Stimulated activated CD8-positive, alpha-beta memory T cell treated with anti-CD3 and anti-CD28 coated beads, Interleukin-15, amount 100 ng/mL, for 24 hours (primary cell): ENCODE measurements around the gene TAS2R31.
"Not testable (repeated sequence)": the region's sequence is repeated elsewhere in the genome, so short reads cannot be mapped to it uniquely, and the experiment has no call there.

Experiments
- DNase-seq: peaks from one replicate; pipeline ENCODE4 v3.0.0-alpha.2; 2020; ENCODE audit warnings: low read depth

Gene TAS2R31

DNA sequence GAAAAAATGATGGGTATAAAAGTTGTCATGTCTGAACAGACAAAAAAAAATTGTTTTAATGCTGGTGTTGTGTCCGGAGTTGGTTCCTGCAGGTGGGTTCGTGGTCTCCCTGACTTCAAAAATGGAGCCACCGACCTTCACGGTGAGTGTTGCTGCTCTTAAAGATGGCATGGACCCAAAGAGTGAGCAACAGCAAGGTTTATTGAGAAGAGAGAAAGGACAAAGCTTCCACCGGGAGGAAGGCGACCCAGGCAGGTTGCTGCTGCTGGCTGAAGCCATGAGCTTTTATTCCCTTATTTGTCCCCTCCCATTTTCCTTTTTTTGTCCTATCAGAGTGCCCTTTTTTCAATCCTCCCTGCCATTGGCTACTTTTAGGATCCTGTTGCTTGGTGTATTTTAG, at the start of gene TAS2R31:
TAS2R31 (minus strand) TSS at position 101 of the 400 bp plus-strand sequence; CDS start at position 29, 72 bp downstream.
- DNase-seq: no peak

- DNase-seq: no peak
Observed at GRCh38 chr12:11078246-11078645, 47.0 kb upstream of the TAS2R31 start.

- no peak for DNase-seq
Observed at GRCh38 chr12:11075642-11076041, 44.4 kb upstream of the TAS2R31 start.

DNA sequence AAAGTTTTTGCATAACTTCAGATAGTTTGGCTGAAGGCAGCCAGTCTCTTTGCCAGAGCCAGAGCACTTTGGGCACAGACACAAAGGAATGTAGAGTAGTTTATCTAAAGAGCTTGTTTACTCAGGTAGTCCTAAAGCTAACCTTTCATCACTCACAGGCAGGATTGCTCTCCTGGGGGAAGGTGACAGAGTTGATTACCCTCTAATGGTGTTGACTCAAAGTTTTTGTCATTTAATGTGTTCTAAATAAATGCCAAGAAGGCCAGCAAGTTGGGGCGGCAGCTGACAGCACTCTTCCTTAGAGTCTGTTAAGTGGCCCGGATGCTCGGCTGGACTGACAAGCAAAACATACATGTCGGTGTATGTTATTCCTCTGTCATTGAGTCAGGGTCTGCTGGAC, 40.2 kb upstream of the TAS2R31 start:
- DNase-seq: no peak

GRCh38 chr12:11070999-11071398, 39.8 kb upstream of the TAS2R31 start:
- no peak for DNase-seq

- no peak for DNase-seq
Observed at GRCh38 chr12:11069854-11070365, 38.7 kb upstream of the TAS2R31 start.

GRCh38 chr12:11067514-11067913, 36.3 kb upstream of the TAS2R31 start:
- DNase-seq: no peak

GRCh38 chr12:11062194-11062593, 31.0 kb upstream of the TAS2R31 start, which contains the start of gene TAS2R46:
Gene TAS2R46 (minus strand): TSS chr12:11062294. CDS start chr12:11062294, 0 bp downstream.
- DNase-seq: not testable (repeated sequence)

DNA sequence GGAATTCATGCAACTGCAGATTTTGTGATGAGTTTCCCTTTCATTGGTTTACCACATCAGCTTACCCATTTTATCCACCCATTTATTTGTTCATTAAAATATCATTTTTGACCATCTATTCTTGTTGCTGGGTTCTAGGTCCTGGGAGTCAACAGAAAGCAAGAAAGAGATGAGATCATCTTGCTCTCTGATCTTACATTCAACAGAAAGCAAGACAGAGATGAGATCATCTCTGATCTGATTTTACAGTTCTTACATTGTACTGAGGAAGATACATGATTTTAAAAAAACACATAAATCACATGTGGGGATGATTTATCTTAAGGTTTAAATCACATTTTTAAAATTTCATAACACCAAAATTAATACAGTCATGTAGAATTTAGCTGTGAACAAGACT, 28.6 kb upstream of the TAS2R31 start:
- no peak for DNase-seq

DNA sequence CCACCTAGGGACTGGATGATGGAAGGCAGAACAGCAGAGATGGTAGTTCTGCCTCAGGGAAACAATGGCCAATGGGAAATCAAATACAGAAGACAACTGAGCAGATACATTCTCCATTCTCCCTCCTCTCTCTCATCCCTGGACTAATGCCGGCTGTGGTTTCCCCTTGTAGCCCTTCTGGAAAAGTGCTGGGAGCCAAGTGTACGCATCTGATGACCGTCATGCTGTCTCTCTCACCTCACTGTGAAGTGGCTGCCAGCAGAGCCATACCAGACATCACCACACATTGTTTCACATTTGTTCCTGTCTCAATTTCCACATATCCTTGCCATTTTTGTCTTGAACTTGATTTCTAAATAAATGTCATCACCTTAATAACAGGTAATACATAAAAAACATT, 27.8 kb upstream of the TAS2R31 start:
- no peak for DNase-seq

GRCh38 chr12:11055306-11055705, 24.1 kb upstream of the TAS2R31 start:
- DNase-seq: no peak

GRCh38 chr12:11049806-11050531, 18.8 kb upstream of the TAS2R31 start:
- not testable (repeated sequence) for DNase-seq

DNA sequence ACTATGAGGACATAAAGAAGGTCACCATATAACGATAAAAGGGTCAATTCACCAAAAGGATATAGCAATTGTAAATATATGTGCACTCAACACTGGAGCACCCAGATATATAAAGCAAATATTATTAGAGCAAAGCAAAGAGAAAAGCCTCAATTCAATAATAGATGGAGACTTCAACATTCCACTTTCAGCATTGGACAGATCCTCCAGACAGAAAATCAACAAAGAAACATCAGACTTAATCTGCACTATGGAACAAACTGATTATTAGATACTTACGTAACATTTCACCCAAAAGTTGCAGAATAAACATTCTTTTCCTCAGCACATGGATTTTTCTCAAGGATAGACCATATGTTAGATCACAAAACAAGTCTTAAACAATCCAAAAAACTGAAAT, 10.2 kb upstream of the TAS2R31 start:
- not testable (repeated sequence) for DNase-seq

DNA sequence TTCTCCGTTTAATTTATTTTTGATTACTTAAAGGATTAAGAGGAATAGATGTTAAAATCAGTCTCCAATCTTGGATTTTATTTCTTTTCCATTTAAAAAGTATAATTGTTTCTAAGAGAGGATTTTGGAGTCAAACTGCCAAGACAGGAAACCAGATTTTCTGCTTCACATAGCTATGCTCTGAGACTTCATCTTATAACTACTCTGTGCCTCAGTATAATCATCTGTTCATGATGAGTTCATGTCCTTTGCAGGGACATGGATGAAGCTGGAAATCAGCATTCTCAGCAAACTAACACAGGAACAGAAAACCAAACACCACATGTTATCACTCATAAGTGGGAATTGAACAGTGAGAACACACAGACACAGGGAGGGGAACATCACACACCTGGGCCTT, 9.0 kb upstream of the TAS2R31 start:
- DNase-seq: no peak

DNA sequence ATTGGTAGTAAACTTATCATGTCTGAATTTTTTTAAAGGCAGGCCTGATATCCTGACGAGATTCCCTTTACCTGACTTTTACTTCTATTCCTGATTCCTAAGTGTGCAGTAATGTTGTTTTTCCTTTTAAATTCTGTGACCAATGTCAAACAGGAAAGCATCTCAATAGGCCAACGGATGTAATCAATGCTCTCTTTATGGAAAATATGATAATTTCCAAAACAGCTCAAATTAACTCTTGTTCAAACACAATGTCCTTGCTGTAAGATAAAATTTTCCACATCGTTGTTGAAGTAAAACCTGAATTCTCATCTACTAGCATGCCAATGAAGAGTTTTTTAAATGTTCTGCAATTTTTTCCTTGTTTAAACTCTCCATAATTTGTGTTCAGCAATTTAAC, 8.0 kb upstream of the TAS2R31 start:
- DNase-seq: no peak

- not testable (repeated sequence) for DNase-seq
Observed at GRCh38 chr12:11033959-11034358, 2.8 kb upstream of the TAS2R31 start.

GRCh38 chr12:11026118-11026517, 5.1 kb downstream of the TAS2R31 start:
- no peak for DNase-seq

DNA sequence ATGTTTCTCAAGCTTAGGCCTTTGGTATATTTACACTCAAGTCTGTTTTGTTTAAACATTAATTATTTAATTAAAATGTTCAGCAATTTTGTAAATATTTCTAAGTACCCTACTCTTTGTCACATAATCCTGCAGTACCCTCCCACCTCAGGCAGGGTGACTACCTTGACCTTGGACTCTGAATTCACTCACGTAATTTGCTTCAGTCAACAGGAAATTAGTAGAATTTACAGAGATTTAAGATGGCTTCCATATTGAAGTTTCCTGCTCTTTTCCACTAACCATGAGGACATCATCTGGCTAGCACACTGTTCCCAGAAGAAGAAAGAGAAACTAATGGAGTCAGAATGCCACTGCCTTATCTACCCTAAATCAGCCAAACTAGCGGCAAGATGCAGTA, 7.8 kb downstream of the TAS2R31 start:
- no peak for DNase-seq

DNA sequence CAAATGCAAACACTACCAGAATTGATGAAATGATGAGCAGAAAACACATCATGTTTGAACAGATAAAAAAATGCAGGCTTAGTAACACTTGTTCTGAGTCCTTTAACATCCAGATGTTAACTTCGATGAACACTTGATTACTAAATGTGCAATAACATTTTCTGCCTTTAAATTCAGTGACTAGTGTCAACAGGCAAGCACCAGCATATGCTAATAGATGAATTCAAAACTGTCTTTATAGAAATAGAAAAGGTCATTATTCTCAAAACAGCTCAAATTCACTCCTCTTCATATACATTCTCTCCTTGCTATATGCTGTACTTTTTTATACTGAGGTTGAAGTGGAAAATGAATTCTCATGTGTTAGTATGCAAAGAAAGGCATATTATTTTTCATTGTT, 8.7 kb downstream of the TAS2R31 start, which contains the start of gene TAS2R19:
TAS2R19 (minus strand) TSS at position 101 of the 400 bp plus-strand sequence; CDS start at position 52, 49 bp downstream.
- no peak for DNase-seq

GRCh38 chr12:11016937-11017336, 14.3 kb downstream of the TAS2R31 start:
- no peak for DNase-seq

- DNase-seq: no peak
Observed at GRCh38 chr12:11015775-11016430, 15.3 kb downstream of the TAS2R31 start.

DNA sequence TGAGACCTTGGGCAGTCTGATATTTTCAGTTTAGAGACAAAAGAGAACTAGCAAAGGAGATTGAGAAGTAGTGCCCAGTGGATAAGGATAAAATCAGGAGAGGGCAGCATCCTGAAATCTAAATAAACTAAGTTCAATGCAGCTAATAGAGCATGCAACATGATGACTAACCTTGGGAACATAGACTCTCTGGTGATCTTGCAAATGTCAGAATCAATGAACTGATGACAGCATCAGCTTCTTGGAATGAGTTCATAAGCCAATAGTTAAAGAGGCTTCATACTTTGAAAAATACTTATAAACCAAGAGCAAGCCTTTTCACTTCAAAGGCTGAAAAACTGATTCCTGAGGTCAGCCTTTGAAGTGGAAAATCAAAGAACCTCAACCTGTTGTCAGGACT, 17.0 kb downstream of the TAS2R31 start:
- DNase-seq: no peak

- no peak for DNase-seq
Observed at GRCh38 chr12:11007608-11008007, 23.6 kb downstream of the TAS2R31 start.
